ENCODE measurements around the gene NT5DC1.

NT5DC1 gene

DNA sequence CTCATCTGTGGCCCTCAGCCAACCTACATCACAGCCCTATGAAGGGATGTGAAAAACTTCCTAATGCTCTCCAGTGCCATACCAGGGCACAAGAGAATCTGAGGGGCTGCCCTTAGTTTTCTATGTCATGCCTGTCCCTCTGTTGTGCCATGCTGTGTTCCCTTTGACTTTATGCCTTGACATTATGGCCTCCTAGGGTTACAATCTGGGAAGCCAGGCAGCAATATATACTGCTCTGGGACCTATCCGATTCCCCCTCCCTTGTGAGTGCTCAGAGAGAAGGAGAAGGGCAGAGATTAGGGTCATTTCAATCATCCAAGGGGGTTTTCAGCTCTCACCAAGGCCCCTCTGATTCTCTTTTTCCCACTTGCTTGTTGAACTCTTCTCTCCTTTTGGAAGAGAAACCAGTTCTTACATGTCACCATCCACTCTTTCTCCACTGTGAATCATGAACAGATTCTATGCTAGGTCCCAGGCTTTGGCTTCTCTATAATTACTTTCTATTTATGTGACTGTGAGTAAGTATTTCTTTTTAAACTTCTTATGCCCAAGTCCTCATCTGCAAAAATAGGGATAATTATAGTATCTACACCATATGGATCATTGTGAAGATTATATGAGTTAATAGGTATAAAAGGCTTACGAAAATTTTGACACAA is 25.8 kb upstream of the NT5DC1 start:
- WGBS (ENCODE audit: insufficient coverage): 100% methylated on average over 1 of the region's 2 CpGs
- POLR2A ChIA-PET: no interaction called here
- H3K4me3 ChIP-seq (ENCODE audit: control insufficient read depth in 1 of 7, extremely low read depth in 1 of 7, insufficient read depth in 4 of 7, low read depth in 2 of 7, low read length in 6 of 7): no peak overlapping the region
- CTCF ChIA-PET: interaction anchor here (1.0 kb wide), 1 partner anchor 10 kb away, joined by 3 read pairs; no protein-coding TSS in a partner anchor
- H3K27ac ChIP-seq (ENCODE audit: insufficient read depth in 1 of 2, low read depth in 1 of 2, low read length in 2 of 2, poor library complexity in 1 of 2, severe bottlenecking in 2 of 2): no peak overlapping the region
- DNase-seq: no peak
- H3K4me1 ChIP-seq (ENCODE audit: control extremely low read depth in 1 of 4, control insufficient read depth in 4 of 4, insufficient read depth in 4 of 4, low read length in 3 of 4): no peaks in the 10 kb centered on the region
- no peaks in the 10 kb centered on the region for H3K9me3 ChIP-seq (ENCODE audit: control extremely low read depth in 1 of 5, control insufficient read depth in 4 of 5, insufficient read depth in 2 of 5, low read depth in 1 of 5, low read length in 4 of 5)
- H3K36me3 ChIP-seq (ENCODE audit: control insufficient read depth in 4 of 4, insufficient read depth in 4 of 4, low read length in 3 of 4): no peaks in the 10 kb centered on the region
- no peaks in the 10 kb centered on the region for H3K27me3 ChIP-seq (replicated peaks in 2 of 5; ENCODE audit: control insufficient read depth in 4 of 5, insufficient read depth in 5 of 5, low read length in 4 of 5)

- Histone ChIP-seq H3K36me3 (ENCODE audit: control insufficient read depth in 4 of 4, insufficient read depth in 4 of 4, low read length in 3 of 4) (no peaks in the 10 kb centered on the region), H3K27me3 (replicated peaks in 2 of 5; ENCODE audit: control insufficient read depth in 4 of 5, insufficient read depth in 5 of 5, low read length in 4 of 5) (no peaks in the 10 kb centered on the region), H3K4me1 (ENCODE audit: control extremely low read depth in 1 of 4, control insufficient read depth in 4 of 4, insufficient read depth in 4 of 4, low read length in 3 of 4) (no peaks in the 10 kb centered on the region), H3K9me3 (ENCODE audit: control extremely low read depth in 1 of 5, control insufficient read depth in 4 of 5, insufficient read depth in 2 of 5, low read depth in 1 of 5, low read length in 4 of 5) (peaks cover 0 to 2% (median 0%) of the 10 kb centered on the region in 5 experiments), H3K27ac (ENCODE audit: insufficient read depth in 1 of 2, low read depth in 1 of 2, low read length in 2 of 2, poor library complexity in 1 of 2, severe bottlenecking in 2 of 2) (no peak overlapping the region), H3K4me3 (ENCODE audit: control insufficient read depth in 1 of 7, extremely low read depth in 1 of 7, insufficient read depth in 4 of 7, low read depth in 2 of 7, low read length in 6 of 7) (no peak overlapping the region)
- ChIA-PET CTCF (interaction anchor here (1.5 kb wide), 1 partner anchor 37 kb away, joined by 3 read pairs; no protein-coding TSS in a partner anchor), POLR2A (no interaction called here)
- WGBS (ENCODE audit: insufficient coverage): 100% methylated on average over 2 of the region's 3 CpGs
- DNase-seq: no peak
Measured at GRCh38 chr6:116078522-116078921, 22.1 kb upstream of the NT5DC1 start.

DNA sequence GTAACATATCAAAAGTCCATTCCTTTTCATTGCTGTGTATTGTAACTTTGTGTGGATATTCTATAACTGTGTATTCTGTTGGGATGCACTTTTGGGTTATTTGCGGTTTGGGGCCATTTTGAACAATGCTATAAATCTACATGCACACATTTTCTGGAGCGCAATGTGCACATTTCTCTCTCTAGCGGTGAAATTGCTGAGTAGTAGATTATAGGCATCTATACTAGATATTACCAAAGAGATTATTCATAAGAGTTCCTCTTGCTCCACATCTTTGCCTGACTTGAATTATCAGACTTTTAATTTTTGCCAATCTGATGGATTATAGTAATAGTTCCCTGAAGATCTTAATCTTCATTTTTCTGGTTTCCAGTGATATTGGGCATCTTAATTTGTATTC is 21.7 kb upstream of the NT5DC1 start:
- no CpG with 5 or more reads among the region's 3 CpGs for WGBS (ENCODE audit: insufficient coverage)
- no peak overlapping the region for H3K4me3 ChIP-seq (ENCODE audit: control insufficient read depth in 1 of 7, extremely low read depth in 1 of 7, insufficient read depth in 4 of 7, low read depth in 2 of 7, low read length in 6 of 7)
- H3K27me3 ChIP-seq (replicated peaks in 2 of 5; ENCODE audit: control insufficient read depth in 4 of 5, insufficient read depth in 5 of 5, low read length in 4 of 5): no peaks in the 10 kb centered on the region
- H3K36me3 ChIP-seq (ENCODE audit: control insufficient read depth in 4 of 4, insufficient read depth in 4 of 4, low read length in 3 of 4): no peaks in the 10 kb centered on the region
- no peaks in the 10 kb centered on the region for H3K4me1 ChIP-seq (ENCODE audit: control extremely low read depth in 1 of 4, control insufficient read depth in 4 of 4, insufficient read depth in 4 of 4, low read length in 3 of 4)
- ChIA-PET CTCF (no interaction called here), POLR2A (no interaction called here)
- DNase-seq: no peak
- peaks cover 0 to 2% (median 0%) of the 10 kb centered on the region in 5 experiments for H3K9me3 ChIP-seq (ENCODE audit: control extremely low read depth in 1 of 5, control insufficient read depth in 4 of 5, insufficient read depth in 2 of 5, low read depth in 1 of 5, low read length in 4 of 5)
- H3K27ac ChIP-seq (ENCODE audit: insufficient read depth in 1 of 2, low read depth in 1 of 2, low read length in 2 of 2, poor library complexity in 1 of 2, severe bottlenecking in 2 of 2): no peak overlapping the region

DNA sequence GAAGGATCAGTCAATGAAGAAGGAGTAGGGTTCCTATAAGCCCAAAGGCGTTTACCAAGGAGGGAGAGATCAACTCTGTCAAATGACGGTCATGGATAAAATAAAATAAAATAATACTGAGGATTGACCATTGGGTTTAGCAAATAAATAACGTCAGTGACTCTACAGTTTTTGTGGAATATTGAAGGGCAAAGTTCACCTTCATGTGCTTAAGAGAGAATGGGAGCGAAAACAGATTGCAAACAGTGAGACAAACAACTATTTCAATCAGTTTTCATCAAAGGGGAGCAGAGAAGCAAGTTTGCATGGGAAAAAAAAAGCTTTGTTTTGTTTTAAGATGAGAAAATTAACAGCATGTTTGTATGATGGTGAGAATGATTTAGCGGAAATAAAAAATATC is 17.6 kb upstream of the NT5DC1 start:
- Histone ChIP-seq H3K9me3 (ENCODE audit: control extremely low read depth in 1 of 5, control insufficient read depth in 4 of 5, insufficient read depth in 2 of 5, low read depth in 1 of 5, low read length in 4 of 5) (peaks cover 0 to 2% (median 0%) of the 10 kb centered on the region in 5 experiments), H3K27me3 (replicated peaks in 2 of 5; ENCODE audit: control insufficient read depth in 4 of 5, insufficient read depth in 5 of 5, low read length in 4 of 5) (no peaks in the 10 kb centered on the region), H3K4me3 (ENCODE audit: control insufficient read depth in 1 of 7, extremely low read depth in 1 of 7, insufficient read depth in 4 of 7, low read depth in 2 of 7, low read length in 6 of 7) (no peak overlapping the region), H3K27ac (ENCODE audit: insufficient read depth in 1 of 2, low read depth in 1 of 2, low read length in 2 of 2, poor library complexity in 1 of 2, severe bottlenecking in 2 of 2) (no peak overlapping the region), H3K36me3 (ENCODE audit: control insufficient read depth in 4 of 4, insufficient read depth in 4 of 4, low read length in 3 of 4) (no peaks in the 10 kb centered on the region), H3K4me1 (ENCODE audit: control extremely low read depth in 1 of 4, control insufficient read depth in 4 of 4, insufficient read depth in 4 of 4, low read length in 3 of 4) (no peaks in the 10 kb centered on the region)
- WGBS (ENCODE audit: insufficient coverage): 92% methylated on average over 4 of the region's 5 CpGs
- ChIA-PET CTCF (no interaction called here), POLR2A (no interaction called here)
- no peak for DNase-seq

DNA sequence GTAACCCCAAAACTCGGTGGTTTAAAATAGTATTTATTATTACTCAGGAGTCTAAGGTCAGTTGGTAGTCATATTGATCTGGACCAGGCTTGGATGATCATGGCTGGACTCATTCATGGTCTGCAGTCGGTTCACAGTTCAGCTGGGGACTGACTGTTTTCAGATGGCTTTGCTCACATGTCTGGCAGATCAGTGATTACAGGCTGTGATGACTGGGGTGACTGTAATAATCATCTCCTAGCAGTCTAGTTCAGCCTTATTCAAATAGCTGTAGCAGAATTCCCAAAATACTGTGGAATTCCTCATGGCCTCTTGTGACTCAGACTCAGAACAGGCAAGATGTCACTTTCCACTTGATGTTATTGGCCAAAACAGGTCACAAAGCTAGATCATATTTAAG is 16.4 kb upstream of the NT5DC1 start:
- ChIA-PET POLR2A (no interaction called here), CTCF (interaction anchor here (1.1 kb wide), 1 partner anchor 9 kb away, joined by 3 read pairs; no protein-coding TSS in a partner anchor)
- H3K36me3 ChIP-seq (ENCODE audit: control insufficient read depth in 4 of 4, insufficient read depth in 4 of 4, low read length in 3 of 4): no peaks in the 10 kb centered on the region
- no peak overlapping the region for H3K27ac ChIP-seq (ENCODE audit: insufficient read depth in 1 of 2, low read depth in 1 of 2, low read length in 2 of 2, poor library complexity in 1 of 2, severe bottlenecking in 2 of 2)
- H3K4me1 ChIP-seq (ENCODE audit: control extremely low read depth in 1 of 4, control insufficient read depth in 4 of 4, insufficient read depth in 4 of 4, low read length in 3 of 4): no peaks in the 10 kb centered on the region
- DNase-seq: no peak
- peaks cover 0 to 2% (median 0%) of the 10 kb centered on the region in 5 experiments for H3K9me3 ChIP-seq (ENCODE audit: control extremely low read depth in 1 of 5, control insufficient read depth in 4 of 5, insufficient read depth in 2 of 5, low read depth in 1 of 5, low read length in 4 of 5)
- 100% methylated on average over 1 of the region's 2 CpGs for WGBS (ENCODE audit: insufficient coverage)
- H3K4me3 ChIP-seq (ENCODE audit: control insufficient read depth in 1 of 7, extremely low read depth in 1 of 7, insufficient read depth in 4 of 7, low read depth in 2 of 7, low read length in 6 of 7): no peak overlapping the region
- H3K27me3 ChIP-seq (replicated peaks in 2 of 5; ENCODE audit: control insufficient read depth in 4 of 5, insufficient read depth in 5 of 5, low read length in 4 of 5): no peaks in the 10 kb centered on the region

DNA sequence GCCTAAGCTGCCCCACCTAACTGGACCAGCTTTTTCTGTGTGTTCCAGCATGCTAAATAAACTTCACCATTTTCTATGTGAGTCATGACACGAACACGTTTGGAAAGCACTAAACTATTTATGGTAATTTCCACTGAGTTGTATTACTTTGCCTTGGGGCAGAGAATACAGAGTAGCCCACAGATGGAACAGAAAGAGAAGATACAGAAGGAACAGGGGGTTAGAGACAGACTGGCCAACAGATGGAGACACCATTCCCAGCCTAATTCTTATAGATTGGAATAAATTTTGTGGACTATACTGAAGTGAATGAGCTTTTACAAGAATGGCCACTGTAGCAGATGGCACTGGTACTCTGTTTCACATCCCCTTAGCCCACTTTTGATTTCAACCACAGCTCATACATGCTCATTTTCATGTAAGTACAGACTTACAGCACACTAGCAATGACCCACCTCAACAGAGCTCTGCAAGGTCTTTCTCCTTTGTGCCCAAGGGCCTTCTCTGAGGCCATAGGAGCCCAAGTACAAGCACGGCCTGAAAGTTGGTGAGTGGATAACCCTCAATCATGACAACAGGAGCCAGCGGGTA is 13.1 kb upstream of the NT5DC1 start:
- H3K36me3 ChIP-seq (ENCODE audit: control insufficient read depth in 4 of 4, insufficient read depth in 4 of 4, low read length in 3 of 4): no peaks in the 10 kb centered on the region
- ChIA-PET CTCF (interaction anchor here (0.6 to 0.7 kb wide), 2 partner anchors 9 to 24 kb away, joined by 3 to 5 read pairs; no protein-coding TSS in a partner anchor), POLR2A (no interaction called here)
- H3K9me3 ChIP-seq (ENCODE audit: control extremely low read depth in 1 of 5, control insufficient read depth in 4 of 5, insufficient read depth in 2 of 5, low read depth in 1 of 5, low read length in 4 of 5): no peaks in the 10 kb centered on the region
- H3K4me1 ChIP-seq (ENCODE audit: control extremely low read depth in 1 of 4, control insufficient read depth in 4 of 4, insufficient read depth in 4 of 4, low read length in 3 of 4): no peaks in the 10 kb centered on the region
- no peaks in the 10 kb centered on the region for H3K27me3 ChIP-seq (replicated peaks in 2 of 5; ENCODE audit: control insufficient read depth in 4 of 5, insufficient read depth in 5 of 5, low read length in 4 of 5)
- no peak for DNase-seq
- H3K4me3 ChIP-seq (ENCODE audit: control insufficient read depth in 1 of 7, extremely low read depth in 1 of 7, insufficient read depth in 4 of 7, low read depth in 2 of 7, low read length in 6 of 7): no peak overlapping the region
- H3K27ac ChIP-seq (ENCODE audit: insufficient read depth in 1 of 2, low read depth in 1 of 2, low read length in 2 of 2, poor library complexity in 1 of 2, severe bottlenecking in 2 of 2): no peak overlapping the region
- WGBS (ENCODE audit: insufficient coverage): 88% methylated on average over 3 of the region's 4 CpGs

- CTCF ChIA-PET: no interaction called here
Measured at GRCh38 chr6:116088946-116089345, 11.7 kb upstream of the NT5DC1 start.

More at GRCh38 chr6:116088946-116089345, 11.7 kb upstream of the NT5DC1 start:
- Histone ChIP-seq H3K4me1 (ENCODE audit: control extremely low read depth in 1 of 4, control insufficient read depth in 4 of 4, insufficient read depth in 4 of 4, low read length in 3 of 4) (no peaks in the 10 kb centered on the region), H3K27me3 (replicated peaks in 2 of 5; ENCODE audit: control insufficient read depth in 4 of 5, insufficient read depth in 5 of 5, low read length in 4 of 5) (no peaks in the 10 kb centered on the region), H3K4me3 (ENCODE audit: control insufficient read depth in 1 of 7, extremely low read depth in 1 of 7, insufficient read depth in 4 of 7, low read depth in 2 of 7, low read length in 6 of 7) (no peak overlapping the region), H3K9me3 (ENCODE audit: control extremely low read depth in 1 of 5, control insufficient read depth in 4 of 5, insufficient read depth in 2 of 5, low read depth in 1 of 5, low read length in 4 of 5) (no peaks in the 10 kb centered on the region), H3K36me3 (ENCODE audit: control insufficient read depth in 4 of 4, insufficient read depth in 4 of 4, low read length in 3 of 4) (no peaks in the 10 kb centered on the region), H3K27ac (ENCODE audit: insufficient read depth in 1 of 2, low read depth in 1 of 2, low read length in 2 of 2, poor library complexity in 1 of 2, severe bottlenecking in 2 of 2) (no peak overlapping the region)
- POLR2A ChIA-PET: no interaction called here
- DNase-seq: no peak
